ENCODE measurements around the gene TECTB.

- TF ChIP-seq POLR2A (IDR thresholded peaks at IDR 0.05) (no peak), CTCF (IDR thresholded peaks at IDR 0.05) (no peak), POLR2AphosphoS5 (IDR thresholded peaks at IDR 0.05) (no peak)
Observed at GRCh38 chr10:112345743-112346142, 62.5 kb downstream of the TECTB start.
